ENCODE measurements around the gene MYO9A.

The MYO9A gene

GRCh38 chr15:71782422-71783165 is 335.4 kb downstream of the MYO9A start:
- DNase-seq (ENCODE audit: low read depth), result no peak

DNA sequence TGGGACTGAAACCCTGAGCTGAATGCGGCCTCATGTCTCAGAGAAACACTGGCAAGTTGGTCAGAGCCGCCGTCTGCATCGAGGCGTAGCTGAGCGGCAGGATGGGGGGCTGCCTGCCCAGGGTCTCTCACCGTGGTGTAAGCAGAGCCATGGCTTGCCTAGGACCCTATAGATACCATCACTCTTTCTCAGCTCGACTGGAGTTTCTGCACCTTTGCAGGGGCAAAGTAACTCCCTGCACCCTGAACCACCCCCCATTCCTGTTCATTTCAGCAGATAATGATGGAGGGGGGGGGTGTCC is 336.0 kb downstream of the MYO9A start:
- DNase-seq (ENCODE audit: low read depth), result no peak

DNA sequence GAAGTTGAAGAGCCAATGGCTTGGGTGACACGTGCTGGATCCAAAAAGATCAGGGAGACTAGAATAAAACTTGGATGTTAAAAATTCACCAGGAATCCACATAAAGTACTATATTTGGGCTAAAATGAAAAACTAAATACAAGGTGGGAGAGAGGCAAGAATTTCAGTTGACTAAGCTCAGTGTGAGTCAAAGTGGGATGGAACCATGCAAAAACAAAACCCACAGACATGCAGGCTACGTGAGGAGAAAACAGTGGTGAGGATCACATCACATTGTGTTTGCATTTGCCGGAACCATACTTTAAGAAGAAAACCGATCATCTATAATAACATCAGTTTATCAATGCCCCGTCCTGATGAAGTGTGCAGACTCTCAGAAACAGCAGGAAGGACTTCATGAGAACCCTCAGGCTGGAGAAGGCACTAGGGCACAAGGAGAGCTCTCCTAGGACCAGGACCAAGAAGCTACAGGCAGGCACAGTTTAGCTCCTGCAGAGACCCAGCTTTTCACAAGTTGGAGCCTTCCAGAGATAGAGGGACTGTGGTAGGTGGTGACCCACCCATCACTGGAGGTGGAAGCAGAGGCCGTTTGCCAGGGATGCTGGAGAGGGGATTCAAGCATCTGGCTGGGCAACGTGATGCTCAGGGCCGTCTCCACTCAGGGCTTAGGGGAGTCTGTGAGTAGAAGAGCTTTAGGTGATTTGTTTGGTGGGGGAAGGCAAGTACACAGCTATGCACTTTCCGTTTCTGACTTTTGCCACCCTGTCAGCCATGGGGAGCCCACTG is 336.6 kb downstream of the MYO9A start:
- no peak for DNase-seq (ENCODE audit: low read depth)

DNA sequence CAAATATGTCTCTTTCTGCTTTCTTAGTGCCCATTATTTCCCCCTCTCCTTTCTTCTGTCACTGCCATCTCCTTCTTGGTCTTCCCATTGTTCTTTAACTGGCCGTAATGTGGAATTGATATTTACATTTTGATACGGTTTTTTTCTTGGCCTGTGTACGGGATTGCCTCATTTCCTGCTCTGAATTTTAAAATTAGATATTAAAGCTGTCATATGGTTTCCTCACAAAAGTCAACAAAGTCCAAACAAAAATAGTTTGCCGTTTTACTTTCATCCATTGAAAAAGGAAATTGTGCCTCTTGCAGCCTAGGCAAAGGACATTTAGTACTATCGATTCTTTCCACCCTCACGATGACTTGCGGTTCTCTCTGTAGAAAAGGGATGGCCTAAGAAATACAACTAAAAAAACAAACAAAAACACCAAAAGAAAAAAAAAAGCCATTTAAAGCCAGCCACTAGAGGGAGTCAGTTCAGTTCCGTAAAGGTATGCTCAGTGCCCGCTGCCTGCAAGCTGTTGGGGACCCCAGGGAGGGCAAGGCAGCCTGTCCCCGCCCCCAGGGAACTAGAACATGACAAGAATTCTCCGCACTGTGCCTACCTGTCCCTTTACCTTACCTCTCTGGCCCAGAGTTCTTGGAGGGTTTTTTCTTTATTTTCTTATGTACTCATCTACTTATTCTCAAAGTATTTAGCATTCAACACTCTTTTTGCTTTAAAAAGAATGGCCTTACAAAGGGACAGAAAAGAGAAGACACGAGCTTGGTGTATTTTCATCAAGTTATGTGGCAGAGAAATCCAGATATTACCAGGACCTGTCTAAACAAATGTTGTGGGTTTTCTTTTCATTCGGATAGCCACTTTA is 337.6 kb downstream of the MYO9A start:
- DNase-seq (ENCODE audit: low read depth), result peak; percentile 58

DNA sequence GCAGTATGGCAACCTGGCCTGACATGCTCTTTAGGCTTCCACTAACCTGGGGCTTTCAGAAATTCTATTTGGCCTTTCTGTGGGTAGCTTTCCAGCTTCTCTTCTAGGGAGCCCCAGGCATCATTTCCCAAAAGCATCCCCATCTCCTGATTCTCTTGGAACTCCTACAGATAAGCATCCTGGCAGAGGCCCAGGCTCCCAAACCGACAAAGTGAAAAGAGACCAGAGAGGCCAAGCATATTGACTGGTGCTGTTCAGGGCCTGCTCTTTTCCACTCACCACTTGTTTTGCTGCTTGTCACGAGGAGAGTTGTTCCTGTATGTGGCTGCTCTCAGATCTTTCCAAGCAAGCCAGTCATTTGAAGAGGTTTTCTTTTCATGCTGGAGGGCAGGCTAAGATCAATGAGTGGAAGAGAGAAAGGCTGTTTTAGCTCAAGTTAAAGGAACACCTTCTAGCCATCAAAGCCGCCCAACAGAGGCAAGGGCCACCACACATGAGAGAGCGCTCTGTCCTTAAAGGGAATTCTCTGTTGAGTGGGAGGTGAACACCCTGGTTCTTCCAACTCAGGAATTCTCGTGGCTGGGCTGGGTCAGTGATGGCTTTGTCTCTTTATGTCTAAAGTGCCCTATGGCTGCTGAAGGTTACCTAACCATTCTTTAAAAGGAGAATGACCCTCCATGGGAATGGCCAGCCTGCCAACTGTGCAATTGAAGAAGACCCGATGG is 338.7 kb downstream of the MYO9A start:
- no peak for DNase-seq (ENCODE audit: low read depth)

GRCh38 chr15:71777216-71777943 is 340.6 kb downstream of the MYO9A start:
- no peak for DNase-seq (ENCODE audit: low read depth)

GRCh38 chr15:71776304-71776703 is 341.6 kb downstream of the MYO9A start:
- no peak for DNase-seq (ENCODE audit: low read depth)

- no peak for DNase-seq (ENCODE audit: low read depth)
Observed at GRCh38 chr15:71775856-71776255, 342.1 kb downstream of the MYO9A start.

- DNase-seq (ENCODE audit: low read depth), result no peak
Observed at GRCh38 chr15:71773206-71773859, 344.6 kb downstream of the MYO9A start.
